Measurements from ENCODE around the gene RBFA. TPM values are rescaled to one million over a fixed set of nuclear protein-coding genes. Genes with fewer than 3 reads are reported as not detected.

The RBFA gene
- total and polyA plus RNA-seq, 2 of the 13 experiments (the other 11 are each of a cell fraction or from before 2014, with no cell fraction given) = 29.7 to 42.4 TPM

GRCh38 chr18:79988071-79988450 lies 46.2 kb upstream of the RBFA start (continued):
- TF ChIP-seq, protein P1, sequence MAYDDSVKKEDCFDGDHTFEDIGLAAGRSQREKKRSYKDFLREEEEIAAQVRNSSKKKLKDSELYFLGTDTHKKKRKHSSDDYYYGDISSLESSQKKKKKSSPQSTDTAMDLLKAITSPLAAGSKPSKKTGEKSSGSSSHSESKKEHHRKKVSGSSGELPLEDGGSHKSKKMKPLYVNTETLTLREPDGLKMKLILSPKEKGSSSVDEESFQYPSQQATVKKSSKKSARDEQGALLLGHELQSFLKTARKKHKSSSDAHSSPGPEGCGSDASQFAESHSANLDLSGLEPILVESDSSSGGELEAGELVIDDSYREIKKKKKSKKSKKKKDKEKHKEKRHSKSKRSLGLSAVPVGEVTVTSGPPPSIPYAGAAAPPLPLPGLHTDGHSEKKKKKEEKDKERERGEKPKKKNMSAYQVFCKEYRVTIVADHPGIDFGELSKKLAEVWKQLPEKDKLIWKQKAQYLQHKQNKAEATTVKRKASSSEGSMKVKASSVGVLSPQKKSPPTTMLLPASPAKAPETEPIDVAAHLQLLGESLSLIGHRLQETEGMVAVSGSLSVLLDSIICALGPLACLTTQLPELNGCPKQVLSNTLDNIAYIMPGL (CRISPR knock-in tag; IDR thresholded peaks at IDR 0.05; ENCODE audit: borderline replicate concordance in 1 of 2, low read depth in 1 of 2) = peak; percentile 34 to 63; a peak in 2 of 4 replicates
- TF ChIP-seq ZNF761 (CRISPR knock-in tag; conservative IDR thresholded peaks at IDR 0.05) (peak; percentile 51; the same call in 1 of the 2 replicates), ESRRA (CRISPR knock-in tag; IDR thresholded peaks at IDR 0.05; ENCODE audit: low read depth) (0 out of 2 replicates have a peak, but pooled peaks have one; percentile 24), SNAI1 (CRISPR knock-in tag; IDR thresholded peaks at IDR 0.05; ENCODE audit: borderline replicate concordance) (0 out of 2 replicates have a peak, but pooled peaks have one; percentile 69), ZNF230 (CRISPR knock-in tag; IDR thresholded peaks at IDR 0.05) (peak; percentile 28; the same call in 1 of the 2 replicates), SAP130 (CRISPR knock-in tag; IDR thresholded peaks at IDR 0.05; ENCODE audit: low read depth) (peak; percentile 24; the same call in 1 of the 2 replicates), ISL2 (CRISPR knock-in tag; IDR thresholded peaks at IDR 0.05) (0 out of 2 replicates have a peak, but pooled peaks have one; percentile 4), POLR2A (IDR thresholded peaks at IDR 0.05; ENCODE audit: insufficient read depth in 1 of 2, low read depth in 2 of 2, low read length in 2 of 2) (peak in 1 of 2 experiments; percentile 54; a peak in 1 of 4 replicates), ISX (CRISPR knock-in tag; conservative IDR thresholded peaks at IDR 0.05) (0 out of 2 replicates have a peak, but pooled peaks have one; percentile 38), ZGPAT (CRISPR knock-in tag; IDR thresholded peaks at IDR 0.05) (no peak), SALL2 (CRISPR knock-in tag; IDR thresholded peaks at IDR 0.05) (no peak), ZNF263 (CRISPR knock-in tag; IDR thresholded peaks at IDR 0.05) (peak; percentile 73), ZNF670 (CRISPR knock-in tag; IDR thresholded peaks at IDR 0.05; ENCODE audit: borderline replicate concordance) (peak; percentile 60; the same call in 1 of the 2 replicates), FOSL2 (CRISPR knock-in tag; IDR thresholded peaks at IDR 0.05) (no peak), STAT5B (CRISPR knock-in tag; IDR thresholded peaks at IDR 0.05) (no peak), RARA (CRISPR knock-in tag; IDR thresholded peaks at IDR 0.05) (no peak), CHCHD3 (CRISPR knock-in tag; IDR thresholded peaks at IDR 0.05) (peak; percentile 19; the same call in 1 of the 2 replicates), FUBP1 (CRISPR knock-in tag; IDR thresholded peaks at IDR 0.05; ENCODE audit: borderline replicate concordance) (no peak), ZNF616 (CRISPR knock-in tag; IDR thresholded peaks at IDR 0.05; ENCODE audit: low read depth) (no peak), ZNF34 (CRISPR knock-in tag; IDR thresholded peaks at IDR 0.05; ENCODE audit: borderline replicate concordance) (0 out of 2 replicates have a peak, but pooled peaks have one; percentile 22)
- TF ChIP-seq, protein P2, sequence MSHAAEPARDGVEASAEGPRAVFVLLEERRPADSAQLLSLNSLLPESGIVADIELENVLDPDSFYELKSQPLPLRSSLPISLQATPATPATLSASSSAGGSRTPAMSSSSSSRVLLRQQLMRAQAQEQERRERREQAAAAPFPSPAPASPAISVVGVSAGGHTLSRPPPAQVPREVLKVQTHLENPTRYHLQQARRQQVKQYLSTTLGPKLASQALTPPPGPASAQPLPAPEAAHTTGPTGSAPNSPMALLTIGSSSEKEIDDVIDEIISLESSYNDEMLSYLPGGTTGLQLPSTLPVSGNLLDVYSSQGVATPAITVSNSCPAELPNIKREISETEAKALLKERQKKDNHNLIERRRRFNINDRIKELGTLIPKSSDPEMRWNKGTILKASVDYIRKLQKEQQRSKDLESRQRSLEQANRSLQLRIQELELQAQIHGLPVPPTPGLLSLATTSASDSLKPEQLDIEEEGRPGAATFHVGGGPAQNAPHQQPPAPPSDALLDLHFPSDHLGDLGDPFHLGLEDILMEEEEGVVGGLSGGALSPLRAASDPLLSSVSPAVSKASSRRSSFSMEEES (CRISPR knock-in tag; IDR thresholded peaks at IDR 0.05) = peak; percentile 31; the same call in 1 of the 2 replicates

Measured in HepG2 (cell line).